ENCODE measurements around the gene PDE11A. TPM values are rescaled to one million over a fixed set of nuclear protein-coding genes. Genes with fewer than 3 reads are reported as not detected.

The PDE11A gene
- total RNA-seq, 2 donors from 2014 or later = 2.6 to 3.2 TPM

DNA sequence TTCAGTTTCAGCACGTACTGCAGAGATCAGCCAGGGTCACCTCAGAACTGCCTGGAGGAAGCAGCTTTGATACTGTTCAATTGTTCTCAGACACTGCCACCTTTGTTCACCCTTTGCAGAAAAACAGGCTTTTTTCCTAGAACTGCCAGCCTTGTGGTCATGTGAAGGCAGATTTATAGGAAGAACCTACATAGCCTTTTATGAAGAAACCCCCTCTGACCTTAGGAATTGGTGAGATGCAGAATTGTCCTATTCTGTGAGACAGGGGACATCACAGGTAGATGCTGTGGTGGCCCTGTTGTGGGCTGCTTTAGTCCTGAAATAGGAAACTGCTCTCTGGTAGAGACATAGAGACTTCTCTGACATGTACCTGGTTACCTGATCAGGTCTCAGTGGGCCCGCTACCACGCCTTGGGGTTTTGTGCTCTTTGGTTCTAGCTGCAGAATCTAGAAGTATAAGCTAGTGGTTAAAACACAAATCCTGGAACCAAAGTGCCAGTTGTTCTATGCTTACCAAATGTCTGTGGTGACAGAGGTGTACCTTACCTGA lies 473.4 kb downstream of the PDE11A start:
- Histone ChIP-seq H3K36me3 (no peaks in the 10 kb centered on the region), H3K4me1 (peaks cover 3% of the 10 kb centered on the region), H3K4me3 (no peak overlapping the region), H3K9ac (ENCODE audit: low read depth in 2 of 2, low read length in 2 of 2) (no peak overlapping the region), H3K9me3 (no peaks in the 10 kb centered on the region), H3K27me3 (no peaks in the 10 kb centered on the region), H3K27ac (no peak overlapping the region)
- no peak for DNase-seq
- intact Hi-C loops (cut with DNase I) = loop anchor here (5.0 kb wide), 1 partner anchor 42 kb away; no protein-coding TSS in a partner anchor
- TF ChIP-seq, protein P1, sequence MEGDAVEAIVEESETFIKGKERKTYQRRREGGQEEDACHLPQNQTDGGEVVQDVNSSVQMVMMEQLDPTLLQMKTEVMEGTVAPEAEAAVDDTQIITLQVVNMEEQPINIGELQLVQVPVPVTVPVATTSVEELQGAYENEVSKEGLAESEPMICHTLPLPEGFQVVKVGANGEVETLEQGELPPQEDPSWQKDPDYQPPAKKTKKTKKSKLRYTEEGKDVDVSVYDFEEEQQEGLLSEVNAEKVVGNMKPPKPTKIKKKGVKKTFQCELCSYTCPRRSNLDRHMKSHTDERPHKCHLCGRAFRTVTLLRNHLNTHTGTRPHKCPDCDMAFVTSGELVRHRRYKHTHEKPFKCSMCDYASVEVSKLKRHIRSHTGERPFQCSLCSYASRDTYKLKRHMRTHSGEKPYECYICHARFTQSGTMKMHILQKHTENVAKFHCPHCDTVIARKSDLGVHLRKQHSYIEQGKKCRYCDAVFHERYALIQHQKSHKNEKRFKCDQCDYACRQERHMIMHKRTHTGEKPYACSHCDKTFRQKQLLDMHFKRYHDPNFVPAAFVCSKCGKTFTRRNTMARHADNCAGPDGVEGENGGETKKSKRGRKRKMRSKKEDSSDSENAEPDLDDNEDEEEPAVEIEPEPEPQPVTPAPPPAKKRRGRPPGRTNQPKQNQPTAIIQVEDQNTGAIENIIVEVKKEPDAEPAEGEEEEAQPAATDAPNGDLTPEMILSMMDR (IDR thresholded peaks at IDR 0.05) = no peak

- DNase-seq = no peak
- TF ChIP-seq, protein P1 (IDR thresholded peaks at IDR 0.05) = no peak
- intact Hi-C loops (cut with DNase I) = loop anchor here (5.0 kb wide), 1 partner anchor 41 kb away; no protein-coding TSS in a partner anchor
- Histone ChIP-seq H3K4me3 (no peak overlapping the region), H3K9ac (ENCODE audit: low read depth in 2 of 2, low read length in 2 of 2) (no peak overlapping the region), H3K27me3 (no peaks in the 10 kb centered on the region), H3K27ac (no peak overlapping the region), H3K9me3 (no peaks in the 10 kb centered on the region), H3K4me1 (no peaks in the 10 kb centered on the region), H3K36me3 (no peaks in the 10 kb centered on the region)
Measured at GRCh38 chr2:177598326-177599138, 474.0 kb downstream of the PDE11A start.

DNA sequence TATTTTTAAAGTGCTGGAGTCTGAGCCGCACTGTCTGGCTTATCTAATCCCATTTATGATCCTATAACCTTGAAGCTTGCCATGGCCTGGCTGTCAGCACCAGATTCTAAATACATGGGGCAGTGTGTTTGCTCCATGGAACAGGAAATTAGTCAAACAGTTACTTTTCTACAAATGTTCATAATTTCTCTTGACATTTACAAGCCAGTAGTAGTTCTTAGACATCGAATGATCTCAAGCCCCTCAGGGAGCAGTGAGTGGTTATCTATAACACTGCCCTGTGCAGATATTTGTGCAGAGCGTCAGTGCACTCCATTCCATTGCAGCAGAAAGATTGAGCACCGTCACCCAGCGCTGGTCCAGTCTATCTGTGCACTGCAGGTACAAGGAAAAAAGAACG lies 474.8 kb downstream of the PDE11A start:
- intact Hi-C loops (cut with DNase I) = loop anchor here (5.0 kb wide), 1 partner anchor 40 kb away; no protein-coding TSS in a partner anchor
- H3K9me3 ChIP-seq = no peaks in the 10 kb centered on the region
- H3K9ac ChIP-seq (ENCODE audit: low read depth in 2 of 2, low read length in 2 of 2) = no peak overlapping the region
- TF ChIP-seq, protein P1 (IDR thresholded peaks at IDR 0.05) = no peak
- no peak overlapping the region for H3K4me3 ChIP-seq
- H3K4me1 ChIP-seq = no peaks in the 10 kb centered on the region
- no peak overlapping the region for H3K27ac ChIP-seq
- H3K36me3 ChIP-seq = no peaks in the 10 kb centered on the region
- no peaks in the 10 kb centered on the region for H3K27me3 ChIP-seq
- no peak for DNase-seq

- H3K27me3 ChIP-seq = no peaks in the 10 kb centered on the region
- H3K27ac ChIP-seq = no peak overlapping the region
- intact Hi-C loops (cut with DNase I) = loop anchor here (5.0 kb wide), 1 partner anchor 40 kb away; no protein-coding TSS in a partner anchor
- no peak for DNase-seq
- H3K9ac ChIP-seq (ENCODE audit: low read depth in 2 of 2, low read length in 2 of 2) = no peak overlapping the region
- no peak overlapping the region for H3K4me3 ChIP-seq
- TF ChIP-seq, protein P1 (IDR thresholded peaks at IDR 0.05) = no peak
- no peaks in the 10 kb centered on the region for H3K4me1 ChIP-seq
- no peaks in the 10 kb centered on the region for H3K36me3 ChIP-seq
- H3K9me3 ChIP-seq = no peaks in the 10 kb centered on the region
Measured at GRCh38 chr2:177596866-177597265, 475.7 kb downstream of the PDE11A start.

- no peak overlapping the region for H3K27ac ChIP-seq
- intact Hi-C loops (cut with DNase I) = loop anchor here (5.0 kb wide), 1 partner anchor 38 kb away; no protein-coding TSS in a partner anchor
Measured at GRCh38 chr2:177595126-177595845, 477.3 kb downstream of the PDE11A start.

More at GRCh38 chr2:177595126-177595845, 477.3 kb downstream of the PDE11A start:
- Histone ChIP-seq H3K9ac (ENCODE audit: low read depth in 2 of 2, low read length in 2 of 2) (no peak overlapping the region), H3K36me3 (no peaks in the 10 kb centered on the region), H3K4me1 (no peaks in the 10 kb centered on the region), H3K9me3 (no peaks in the 10 kb centered on the region), H3K27me3 (no peaks in the 10 kb centered on the region), H3K4me3 (no peak overlapping the region)
- TF ChIP-seq, protein P1 (IDR thresholded peaks at IDR 0.05) = no peak
- no peak for DNase-seq
